A204.1 (cell line): Measurements from ENCODE around the gene ENAH.
"Not testable (repeated sequence)": the region's sequence is repeated elsewhere in the genome, so short reads cannot be mapped to it uniquely, and the experiment has no call there.

Source experiments
- FAIRE-seq: peaks from 2 replicates; lab custom pipeline; 2012; peaks lifted over from hg19 to GRCh38; lab: Jason Lieb, UNC

ENAH gene

DNA sequence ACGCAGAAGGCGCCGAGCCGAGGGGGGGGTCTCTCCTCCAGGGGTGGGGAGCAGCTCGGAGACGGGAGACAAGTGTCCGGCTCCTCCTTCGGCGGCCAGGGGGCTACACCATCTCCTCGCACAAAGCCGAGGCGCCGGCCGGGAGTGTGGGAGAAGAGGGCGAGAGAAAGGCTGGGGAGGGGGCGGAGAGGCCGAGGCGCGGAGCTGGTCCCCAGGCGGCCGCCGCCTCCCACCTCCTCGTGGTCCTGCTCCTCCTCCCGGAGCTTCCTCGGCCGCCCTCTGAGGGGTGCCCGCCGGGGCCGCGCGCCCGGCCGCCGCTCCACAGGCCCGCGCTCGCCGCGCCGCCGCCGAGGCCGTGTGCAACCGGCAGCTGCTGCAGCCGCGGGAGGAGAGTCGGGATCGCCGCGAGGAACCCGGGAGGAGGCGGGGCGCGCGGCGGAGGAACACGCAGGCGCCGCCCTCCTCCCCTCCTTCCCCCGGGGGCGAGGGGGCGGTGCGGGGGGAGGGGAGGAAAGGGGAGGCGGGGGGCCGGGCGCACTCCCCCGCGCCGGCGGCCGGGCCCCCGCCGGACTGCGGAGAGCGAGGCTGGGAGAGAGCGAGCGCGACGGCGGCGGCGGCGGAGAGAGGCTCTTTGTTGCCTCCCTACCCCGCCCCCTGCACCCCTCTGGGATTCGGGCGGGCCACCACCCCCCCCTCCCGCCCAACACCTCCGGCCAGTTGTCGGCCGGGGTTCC, at the start of gene ENAH:
Gene ENAH (minus strand): TSS at position 395 of the 734 bp plus-strand sequence. CDS start 433 bp downstream, outside the sequence.
- FAIRE-seq, result no peak

DNA sequence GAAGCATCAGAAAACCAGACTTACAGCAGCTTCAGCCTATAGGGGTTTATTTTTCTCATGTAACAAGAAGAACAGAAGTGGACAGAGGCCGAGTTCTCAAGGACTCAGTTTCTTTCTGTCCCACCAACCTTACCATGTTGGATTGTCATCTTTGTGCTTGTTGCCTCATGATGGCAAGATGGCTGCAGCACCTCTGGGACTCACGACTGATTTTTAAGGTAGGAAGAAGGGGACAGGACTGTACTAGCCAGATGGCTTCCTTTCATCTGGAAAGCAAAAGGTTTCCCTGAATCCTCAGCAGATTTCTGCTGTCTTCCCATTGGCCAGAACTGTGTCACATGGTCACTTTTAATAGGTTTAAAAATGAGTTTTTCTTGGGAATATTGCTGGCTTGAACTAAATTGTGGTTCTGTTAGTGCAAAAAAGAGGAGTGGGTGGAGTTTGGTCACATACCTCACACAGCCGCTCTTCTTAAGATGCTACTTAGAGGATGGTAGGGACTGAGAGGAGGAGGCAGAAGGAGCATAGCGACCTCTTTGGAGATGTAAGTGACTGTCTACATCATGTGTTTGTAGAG, 48.1 kb upstream of the ENAH start:
- FAIRE-seq, result no peak

DNA sequence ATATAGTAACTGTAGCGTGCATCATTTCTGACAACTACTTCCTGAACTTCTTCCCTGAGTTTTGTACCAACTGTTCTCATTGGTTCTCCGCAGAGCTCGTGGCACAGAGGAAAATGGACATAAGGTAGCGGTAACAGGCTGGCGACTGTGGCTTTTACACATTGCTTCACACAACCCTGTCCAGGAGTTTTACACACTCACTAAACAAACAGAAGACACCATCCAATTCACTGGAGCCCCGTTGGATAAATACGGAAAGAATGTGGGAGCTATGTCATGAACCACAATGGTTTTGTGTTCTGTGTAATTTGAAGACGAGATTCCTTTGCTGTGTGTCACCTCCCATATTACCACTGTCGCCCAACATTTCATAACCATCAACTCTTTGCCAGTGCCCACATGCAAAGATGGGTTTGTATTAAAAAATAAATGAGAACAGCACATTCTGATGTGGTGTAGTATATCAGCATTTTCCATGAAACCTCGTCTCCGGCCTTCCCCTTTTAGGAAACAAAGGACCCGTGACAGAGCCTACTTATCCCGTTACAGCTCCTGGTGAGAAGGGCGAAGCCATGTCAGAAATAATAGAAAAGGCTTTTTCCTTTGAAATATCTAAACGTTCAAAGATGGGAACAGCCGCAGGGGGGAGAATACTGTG, 47.4 kb upstream of the ENAH start:
- no peak for FAIRE-seq

DNA sequence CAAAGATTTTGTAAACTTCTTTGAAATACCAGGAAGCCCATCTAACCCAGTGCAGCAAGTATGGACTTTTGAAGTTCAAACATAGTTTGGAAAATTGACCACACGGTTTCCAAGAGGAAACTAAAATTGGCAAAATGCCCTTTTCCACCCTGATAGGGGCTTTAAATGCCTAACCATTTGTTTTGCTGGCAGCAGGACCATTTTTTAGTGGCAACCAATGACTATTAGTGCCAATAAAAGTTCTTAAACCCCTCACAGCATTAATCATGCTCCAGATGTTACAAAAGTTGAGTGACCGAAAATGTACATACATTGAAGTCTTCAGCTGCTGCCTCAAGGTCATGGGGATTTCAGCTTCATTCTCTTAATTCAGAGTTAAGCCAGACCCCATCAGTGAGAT, 46.4 kb upstream of the ENAH start:
- FAIRE-seq, result no peak

DNA sequence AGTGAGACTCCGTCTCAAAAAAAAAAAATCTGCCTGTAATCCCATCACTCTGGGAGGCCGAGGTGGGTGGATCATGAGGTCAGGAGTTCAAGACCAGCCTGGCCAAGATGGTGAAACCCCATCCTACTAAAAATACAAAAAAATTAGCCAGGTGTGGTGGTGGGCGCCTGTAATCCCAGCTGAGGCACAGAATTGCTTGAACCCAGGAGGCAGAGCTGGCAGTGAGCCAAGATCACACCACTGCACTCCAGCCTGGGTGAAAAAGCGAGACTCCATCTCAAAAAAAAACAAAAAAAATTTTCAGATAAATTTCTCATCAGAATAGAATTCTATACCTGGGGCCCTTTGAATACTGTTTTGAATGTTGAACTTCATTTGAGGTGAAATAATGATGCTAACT, 45.3 kb upstream of the ENAH start:
- not testable (repeated sequence) for FAIRE-seq

DNA sequence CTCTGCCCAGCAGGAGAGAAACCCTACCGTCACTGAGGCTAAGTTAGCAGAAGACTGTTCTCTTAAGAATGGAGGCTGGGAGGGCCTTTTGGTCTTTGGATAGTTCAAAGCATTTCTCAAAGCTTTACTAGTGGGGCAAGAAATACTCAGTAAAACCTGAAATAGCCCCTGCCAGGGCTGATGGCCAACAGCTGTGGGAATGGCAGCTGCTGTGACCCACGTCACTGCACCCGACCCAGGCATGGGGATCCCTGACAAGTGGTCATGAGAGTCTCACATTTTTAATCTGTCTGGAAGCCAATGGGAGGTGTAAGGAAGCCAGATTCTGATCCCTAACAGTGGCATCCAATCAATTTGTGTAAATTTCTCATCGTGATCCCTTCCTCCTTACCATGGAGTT, 44.5 kb upstream of the ENAH start:
- no peak for FAIRE-seq

DNA sequence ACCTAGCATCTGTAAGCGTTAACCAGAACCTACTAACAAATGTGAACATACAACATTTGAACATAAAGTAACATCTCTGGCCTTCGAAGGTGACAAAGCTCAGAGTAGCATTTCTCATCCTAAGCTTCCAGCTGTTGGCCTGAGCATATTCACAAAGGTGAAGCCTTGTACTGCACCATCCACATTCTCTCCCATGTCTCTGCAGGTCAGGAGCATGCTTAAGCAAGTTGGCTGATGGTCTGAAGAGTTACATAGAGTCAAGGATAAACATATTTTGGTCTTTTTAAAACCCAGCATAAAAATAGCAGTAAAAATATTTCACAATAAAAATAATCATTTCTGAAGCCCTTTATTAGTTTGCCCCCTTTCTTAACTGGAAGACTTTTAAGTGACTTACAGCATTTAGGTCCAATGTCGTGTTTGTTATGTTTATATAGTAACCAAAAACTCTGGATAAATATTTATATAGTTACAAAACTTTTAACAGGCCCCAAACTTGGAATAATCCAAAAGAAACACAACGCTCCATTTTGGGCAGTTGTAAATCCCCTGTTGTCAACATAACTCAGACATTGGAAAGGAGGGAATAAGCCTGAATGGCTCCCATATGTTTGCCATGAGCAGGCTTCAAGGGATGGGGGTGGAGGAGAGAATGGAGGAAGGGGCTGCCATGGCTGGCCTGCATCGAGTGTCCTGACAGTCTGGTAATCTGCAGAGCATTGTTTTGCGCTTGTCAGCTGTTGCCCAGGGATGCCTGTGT, 42.8 kb upstream of the ENAH start:
- no peak for FAIRE-seq

DNA sequence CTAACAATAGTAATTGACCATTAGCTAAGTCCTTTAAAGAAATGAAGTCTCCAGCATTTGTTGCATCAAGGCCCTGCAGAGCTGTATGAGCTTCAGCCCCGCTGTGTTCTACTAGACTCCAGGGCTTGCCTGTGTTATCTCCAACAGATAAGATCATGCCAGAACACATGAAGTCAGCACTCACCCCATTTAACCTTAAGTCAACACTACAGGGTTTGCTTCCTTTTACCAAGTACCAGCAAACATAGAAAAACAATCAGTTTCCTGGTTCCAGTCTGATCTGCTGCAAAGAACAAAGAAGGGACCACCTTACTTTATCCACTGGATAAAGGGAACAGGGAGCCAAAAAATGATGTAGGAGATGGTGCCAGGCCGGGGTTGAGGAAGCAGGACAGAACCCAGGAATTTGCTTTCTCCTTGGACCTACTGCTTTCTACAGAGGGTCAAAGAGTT, 41.3 kb upstream of the ENAH start:
- no peak for FAIRE-seq

DNA sequence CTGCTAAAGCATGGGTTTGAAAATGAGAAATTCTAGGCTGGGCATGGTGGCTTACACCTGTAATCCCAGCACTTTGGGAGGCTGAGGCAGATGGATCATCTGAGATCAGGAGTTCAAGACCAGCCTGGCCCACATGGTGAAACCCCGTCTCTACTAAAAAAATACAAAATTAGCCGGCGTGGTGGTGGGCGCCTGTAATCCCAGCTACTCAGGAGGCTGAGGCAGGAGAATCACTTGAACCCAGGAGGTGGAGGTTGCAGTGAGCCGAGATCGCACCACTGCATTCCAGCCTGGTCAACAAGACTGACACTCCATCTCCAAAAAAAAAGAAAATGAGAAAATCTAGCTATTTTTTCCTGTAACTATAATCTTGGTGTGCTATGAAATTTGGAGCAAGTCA, 40.8 kb upstream of the ENAH start:
- FAIRE-seq, result not testable (repeated sequence)

DNA sequence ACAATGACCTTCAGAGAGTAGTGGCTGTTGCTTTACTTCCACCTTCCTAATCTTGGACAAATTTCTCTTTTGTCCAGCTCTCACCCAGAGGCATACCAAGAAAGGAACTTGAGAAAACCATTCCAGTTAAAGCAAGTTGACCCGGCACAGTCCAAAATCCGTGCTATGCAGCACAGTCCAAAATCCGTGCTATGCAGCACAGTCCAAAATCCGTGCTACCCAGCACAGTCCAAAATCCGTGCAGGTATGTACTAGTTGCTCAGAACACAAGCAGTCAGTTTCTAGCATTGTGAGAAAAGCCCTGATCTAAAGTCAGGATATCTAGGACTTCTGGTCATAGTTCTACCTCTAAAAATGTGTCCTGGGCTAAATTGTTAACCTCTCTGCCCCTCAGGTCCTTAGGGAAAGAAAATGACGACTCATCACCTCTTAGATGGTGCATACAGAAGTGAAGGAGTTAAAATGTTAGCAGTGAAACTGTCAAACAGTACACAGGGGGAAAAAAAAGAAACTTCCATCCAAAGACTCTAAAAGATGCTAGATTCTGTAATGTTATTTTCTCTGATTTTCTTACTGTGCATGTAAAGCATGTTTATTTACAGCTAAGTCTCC, 40.3 kb upstream of the ENAH start:
- no peak for FAIRE-seq

DNA sequence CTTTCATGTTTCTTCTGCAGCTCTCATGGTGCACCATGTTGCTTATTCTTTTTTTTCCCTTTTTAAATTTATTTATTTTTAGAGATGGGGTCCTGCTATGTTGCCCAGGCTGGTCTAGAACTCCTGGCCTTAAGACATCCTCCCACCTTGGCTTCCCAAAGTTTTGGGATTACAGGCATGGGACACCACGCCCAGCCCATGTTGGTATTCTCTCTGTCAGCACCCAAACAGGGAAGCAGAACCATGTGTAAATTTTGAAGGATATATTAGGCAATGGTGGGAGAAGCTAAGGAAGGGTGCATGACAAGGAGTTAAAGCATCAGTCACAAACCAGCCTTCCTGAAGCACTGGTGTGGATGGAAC, 39.6 kb upstream of the ENAH start:
- FAIRE-seq, result no peak

DNA sequence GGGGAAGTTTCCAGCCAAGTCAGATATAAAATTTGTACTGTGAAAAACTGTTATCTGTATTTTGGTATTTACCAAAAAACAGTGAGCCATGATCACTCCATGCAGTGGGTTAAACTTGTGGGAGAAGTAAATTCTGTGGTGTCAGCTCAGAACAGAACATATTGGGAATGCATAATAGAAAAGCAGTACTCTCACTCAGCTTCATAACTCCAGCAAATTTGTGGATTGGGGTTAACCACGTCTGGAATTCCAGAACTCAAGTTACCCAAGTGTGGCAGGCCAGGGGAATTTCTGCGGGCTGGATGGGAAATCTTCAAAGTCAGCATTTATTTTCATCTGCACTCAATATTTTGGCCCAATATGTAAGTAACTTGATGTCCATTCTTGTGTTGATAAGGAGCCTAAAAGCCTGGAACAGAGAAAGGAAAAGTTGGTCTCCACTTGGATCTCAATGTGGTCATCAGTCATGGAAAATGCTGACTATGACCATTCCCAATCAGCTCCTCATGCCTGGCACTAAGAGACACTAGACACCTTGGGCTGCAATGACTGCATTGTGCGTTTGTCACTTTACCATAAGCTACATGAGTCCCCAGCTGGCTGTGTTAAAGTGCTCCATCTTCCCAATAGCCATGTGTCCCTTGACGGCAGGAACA, 39.1 kb upstream of the ENAH start:
- no peak for FAIRE-seq

DNA sequence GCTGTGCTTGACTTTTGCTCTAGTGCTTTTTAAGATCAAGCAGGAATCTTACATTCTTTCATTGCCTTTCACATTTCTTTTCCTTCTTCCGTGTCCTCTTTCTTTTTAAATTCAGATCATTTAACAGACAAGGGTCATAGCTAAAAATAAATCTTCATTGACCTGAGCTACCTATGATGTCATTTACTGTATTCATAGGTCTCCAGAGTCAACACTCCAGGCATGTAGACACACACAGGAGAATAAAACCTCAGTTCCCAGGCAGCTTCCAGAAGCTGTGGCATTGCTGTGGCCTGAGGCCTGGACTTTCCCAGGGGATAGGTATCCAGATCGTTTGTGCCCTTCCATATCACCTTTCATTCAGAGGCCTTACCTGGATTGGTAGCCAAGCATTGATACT, 38.5 kb upstream of the ENAH start:
- no peak for FAIRE-seq

DNA sequence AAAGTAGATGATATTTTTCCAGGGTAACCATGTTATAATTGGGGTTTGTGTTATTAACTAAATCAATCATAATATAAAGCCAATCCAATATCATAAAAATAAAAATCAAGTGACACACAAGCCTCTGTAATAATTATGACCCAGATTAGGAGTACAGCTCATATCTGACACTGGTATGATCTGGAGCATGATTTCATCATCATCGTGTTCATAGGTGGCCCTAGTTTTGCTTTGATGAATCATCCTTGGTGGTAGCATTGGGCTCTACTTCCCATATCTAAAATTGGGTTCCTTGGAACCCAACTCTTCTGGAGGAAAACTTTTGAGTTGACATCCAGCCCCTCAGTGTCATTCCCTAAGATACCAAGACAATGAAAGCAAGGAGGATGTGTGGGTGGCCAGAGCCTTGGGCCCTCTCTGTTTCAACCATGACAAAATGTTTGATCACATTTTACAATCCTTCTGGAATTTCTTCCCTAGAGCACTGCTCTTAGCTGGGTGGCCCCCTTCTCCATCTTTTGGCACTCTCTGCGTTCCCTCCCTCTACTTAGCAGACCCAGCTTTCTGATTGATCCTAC, 37.0 kb upstream of the ENAH start:
- no peak for FAIRE-seq

DNA sequence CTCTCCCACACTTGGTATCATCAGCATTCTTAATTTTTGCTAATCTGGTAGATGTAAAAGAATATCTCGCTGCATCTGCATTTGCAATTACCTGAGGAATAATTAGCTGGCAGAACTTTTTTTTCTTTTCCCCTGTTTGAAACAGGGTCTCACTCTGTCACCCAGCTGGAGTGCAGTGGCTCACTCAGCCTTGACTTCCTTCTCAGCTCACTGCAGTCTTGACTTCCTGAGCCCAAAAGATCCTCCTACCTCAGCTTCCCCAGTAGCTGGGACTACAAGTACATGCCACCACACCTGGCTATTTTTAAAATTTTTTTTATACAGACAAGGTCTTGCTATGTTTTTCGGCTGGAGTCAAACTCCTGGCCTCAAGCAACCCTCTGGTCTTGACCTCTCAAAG, 35.4 kb upstream of the ENAH start:
- no peak for FAIRE-seq

DNA sequence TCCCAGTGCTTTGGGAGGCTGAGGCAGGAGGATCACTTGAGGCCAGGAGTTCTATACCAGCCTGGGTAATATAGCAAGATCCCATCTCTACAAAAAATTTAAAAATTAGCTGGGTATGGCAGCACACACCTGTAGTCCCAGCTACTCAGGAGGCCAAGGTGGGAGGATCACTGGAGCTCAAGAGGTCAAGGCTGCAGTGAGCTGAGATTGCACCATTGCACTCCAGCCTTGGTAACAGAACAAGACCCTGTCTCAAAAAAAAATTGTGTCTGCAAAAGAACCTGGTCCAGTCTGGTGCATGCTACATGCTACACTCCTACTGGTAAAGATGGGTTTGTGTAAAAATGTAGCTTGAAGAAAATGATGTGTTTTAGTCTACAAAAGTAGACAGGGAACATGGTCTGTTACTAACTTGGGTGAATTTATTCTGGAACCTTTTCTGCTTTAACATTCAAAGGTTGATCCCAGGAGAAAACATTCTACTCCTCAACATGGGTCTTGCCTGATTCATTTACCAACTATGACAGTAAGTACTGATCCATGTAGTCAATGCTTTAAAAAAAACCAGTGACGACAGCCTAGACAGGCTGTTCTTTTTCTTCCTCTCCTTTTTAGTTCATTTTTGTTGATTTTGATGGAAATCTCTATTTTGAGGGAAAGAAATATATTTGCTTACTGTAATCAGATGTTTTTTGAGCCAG, 32.7 kb upstream of the ENAH start:
- FAIRE-seq, result no peak

DNA sequence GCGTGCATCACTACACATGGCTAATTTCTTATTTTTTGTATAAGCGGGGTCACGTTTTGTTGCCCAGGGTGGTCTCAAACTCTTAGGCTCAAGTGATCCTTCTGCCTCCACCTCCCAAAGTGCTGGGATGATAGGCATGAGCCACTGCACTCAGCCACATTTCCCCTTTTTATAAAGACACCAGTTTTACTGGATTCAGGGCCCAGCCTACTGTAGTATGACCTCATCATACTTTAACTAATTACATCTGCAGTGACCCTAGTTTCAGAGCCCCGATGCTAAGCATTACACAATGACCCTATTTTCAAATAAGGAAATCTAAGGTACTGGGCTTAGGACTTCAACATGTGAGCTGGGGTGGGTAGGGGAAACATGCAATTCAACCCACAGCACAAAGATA, 31.8 kb upstream of the ENAH start:
- no peak for FAIRE-seq

DNA sequence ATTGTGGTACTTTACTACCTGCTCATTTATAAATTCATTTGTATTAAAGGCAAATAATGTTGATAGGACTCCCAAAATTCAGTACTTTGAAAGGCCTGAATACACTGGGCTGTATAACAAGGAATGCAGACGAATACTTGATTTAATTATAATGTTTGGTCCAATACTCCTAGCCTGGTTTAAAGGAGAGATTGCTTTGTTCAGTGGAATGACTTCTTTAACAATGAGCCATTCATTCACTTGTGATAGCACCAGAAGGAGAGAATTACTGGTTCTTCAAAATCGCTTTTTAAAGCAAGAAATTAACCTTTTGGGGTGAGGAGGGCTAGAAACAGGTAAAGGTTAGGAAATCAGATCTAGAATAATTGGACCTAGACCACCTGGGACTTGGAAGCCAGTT, 28.3 kb upstream of the ENAH start:
- no peak for FAIRE-seq

DNA sequence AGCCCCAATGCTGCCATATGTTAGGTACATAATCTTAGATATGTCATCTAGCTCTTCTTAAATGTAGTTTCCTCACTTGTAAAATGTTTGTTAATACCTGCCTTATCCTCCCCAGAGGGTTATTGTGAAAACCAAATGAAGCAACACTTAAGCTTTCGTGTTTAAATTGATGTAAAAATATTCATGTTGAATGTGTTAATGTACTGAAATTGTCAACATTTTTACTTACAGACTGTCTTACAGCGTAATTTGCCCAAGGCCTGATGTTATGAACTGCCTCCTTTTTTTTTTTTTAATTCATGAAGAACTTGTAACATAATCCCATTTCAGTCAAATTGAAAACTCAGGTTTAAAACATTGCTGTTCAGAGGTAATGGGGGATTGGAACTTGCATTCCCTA, 25.6 kb upstream of the ENAH start:
- FAIRE-seq, result no peak

DNA sequence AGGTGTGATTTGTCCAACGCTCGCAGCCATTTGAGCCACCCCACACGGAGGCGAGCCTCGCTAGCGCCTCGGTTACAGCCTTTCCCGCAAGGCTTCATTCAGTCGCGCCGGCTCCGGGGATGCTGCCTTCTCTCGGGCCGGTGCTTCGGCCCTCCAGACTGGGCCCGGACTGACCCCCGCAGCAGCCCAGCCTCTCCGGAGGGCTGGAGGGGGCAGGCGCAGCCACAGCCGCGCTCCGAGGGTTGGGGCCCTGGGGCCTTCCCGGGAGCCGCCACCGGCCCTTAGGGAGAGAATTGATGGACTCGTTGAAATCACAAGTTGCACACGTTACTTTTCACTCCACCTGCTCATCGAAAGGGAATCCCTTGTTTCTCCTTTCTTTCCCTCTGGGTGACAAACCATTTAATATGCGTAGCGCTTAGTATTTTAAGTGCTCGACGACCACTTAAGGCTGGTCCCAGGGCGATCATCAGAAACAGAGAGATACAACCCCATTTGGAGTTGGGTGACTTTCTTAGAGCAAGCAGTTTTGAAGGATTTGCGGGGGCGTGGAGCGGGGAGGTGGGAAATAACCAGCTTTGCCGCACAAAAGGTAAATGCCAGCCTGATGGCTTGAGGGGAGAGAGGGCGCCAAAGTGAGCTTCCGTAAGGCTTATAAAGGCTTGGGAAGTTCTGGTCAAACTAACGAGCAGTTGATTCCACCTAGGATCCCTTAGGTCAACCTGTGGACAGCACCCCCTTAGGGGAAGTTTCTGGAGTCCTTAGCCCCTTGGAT, 24.6 kb upstream of the ENAH start:
- no peak for FAIRE-seq
